Hematopoietic multipotent progenitor cell treated with erythropoietin and hydrocortisone succinate and interleukin-3 and kit ligand, for 15 days (in vitro differentiated cells): ENCODE data around the gene OGA.
"Not testable (repeated sequence)": the region's sequence is repeated elsewhere in the genome, so short reads cannot be mapped to it uniquely, and the experiment has no call there.

Source experiments
- DNase-seq: peaks from one replicate; pipeline ENCODE4 v3.0.0-alpha.2; 2015; ENCODE audit warnings: low spot score

The OGA gene

DNA sequence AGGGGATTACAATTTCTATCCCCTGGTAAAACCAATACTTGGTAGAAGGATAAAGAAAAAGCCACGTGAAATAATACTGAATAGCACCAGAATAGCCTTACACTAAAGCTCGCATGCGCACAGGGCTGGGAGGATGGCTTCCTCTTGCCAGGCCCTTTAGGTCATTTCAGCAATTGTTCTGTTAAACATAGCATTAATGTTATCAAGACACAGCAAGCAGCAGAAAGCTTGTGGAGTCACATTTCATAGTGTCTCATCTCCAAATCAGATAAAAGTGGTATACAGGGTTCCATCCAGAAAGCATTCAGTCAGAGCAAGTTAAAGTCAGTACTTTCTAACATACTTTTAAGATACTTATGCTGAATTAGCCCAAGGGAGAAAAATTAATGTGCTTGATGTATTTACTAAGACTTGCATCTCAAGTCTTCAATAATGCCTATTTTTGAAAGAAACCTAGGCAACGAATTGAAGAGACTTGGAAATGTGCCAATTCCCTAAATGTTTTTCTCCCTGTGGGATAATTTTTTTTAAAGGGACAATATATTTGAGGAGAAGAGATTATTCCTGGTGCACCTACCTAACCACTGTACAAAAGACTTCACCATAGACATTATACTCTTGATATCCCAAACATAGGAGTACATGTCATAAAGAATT is 20.7 kb downstream of the OGA start:
- no peak for DNase-seq

DNA sequence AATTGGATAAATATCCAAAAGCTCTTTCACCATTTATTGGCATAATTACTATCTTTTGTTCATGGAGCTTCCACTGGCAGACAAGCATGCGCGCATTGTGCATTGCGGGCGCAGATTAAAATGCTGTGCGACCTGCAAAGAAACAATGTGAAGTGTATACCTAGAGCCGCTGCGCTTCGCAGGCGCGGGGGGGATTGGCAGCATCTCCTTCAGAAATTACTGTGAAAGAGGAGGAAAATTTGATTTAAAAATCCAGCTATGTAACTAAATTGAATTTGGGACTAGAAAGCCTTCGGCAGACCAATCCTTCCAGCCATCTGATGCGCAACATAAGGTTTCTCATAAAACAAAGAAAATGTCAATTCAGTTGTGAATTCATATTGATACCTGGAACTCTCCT is 24.7 kb downstream of the OGA start:
- DNase-seq = no peak

DNA sequence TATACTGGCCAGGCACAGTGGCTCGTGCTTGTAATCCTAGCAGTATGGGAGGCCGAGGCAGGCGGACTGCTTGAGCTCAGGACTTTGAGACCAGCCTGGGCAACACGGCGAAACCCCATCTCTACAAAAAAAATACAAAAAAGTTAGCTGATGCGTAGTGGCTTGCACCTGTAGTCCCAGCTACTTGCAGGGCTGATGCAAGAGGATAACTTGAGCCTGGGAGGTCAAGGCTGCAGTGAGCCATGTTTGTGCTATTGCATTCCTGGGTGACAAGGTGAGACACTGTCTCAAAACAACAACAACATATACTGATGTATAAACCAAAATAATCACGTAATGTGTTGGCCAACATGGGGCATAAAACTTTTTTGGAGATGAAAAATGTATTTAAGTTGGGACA is 28.6 kb downstream of the OGA start:
- no peak for DNase-seq

DNA sequence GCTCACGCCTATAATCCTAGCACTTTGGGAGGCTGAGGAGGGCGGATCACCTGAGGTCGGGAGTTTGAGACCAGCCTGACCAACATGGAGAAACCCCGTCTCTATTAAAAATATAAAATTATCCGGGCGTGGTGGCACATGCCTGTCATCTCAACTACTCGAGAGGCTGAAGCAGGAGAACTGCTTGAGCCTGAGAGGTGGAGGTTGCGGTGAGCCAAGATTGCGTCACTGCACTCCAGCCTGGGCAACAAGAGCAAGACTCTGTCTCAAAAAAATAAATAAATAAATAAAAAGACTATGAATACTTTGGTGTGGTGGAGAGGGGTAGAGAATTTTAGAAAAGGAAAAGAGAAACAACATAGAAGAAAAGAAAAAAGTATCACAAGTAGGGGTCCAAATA is 29.0 kb downstream of the OGA start:
- DNase-seq = not testable (repeated sequence)

DNA sequence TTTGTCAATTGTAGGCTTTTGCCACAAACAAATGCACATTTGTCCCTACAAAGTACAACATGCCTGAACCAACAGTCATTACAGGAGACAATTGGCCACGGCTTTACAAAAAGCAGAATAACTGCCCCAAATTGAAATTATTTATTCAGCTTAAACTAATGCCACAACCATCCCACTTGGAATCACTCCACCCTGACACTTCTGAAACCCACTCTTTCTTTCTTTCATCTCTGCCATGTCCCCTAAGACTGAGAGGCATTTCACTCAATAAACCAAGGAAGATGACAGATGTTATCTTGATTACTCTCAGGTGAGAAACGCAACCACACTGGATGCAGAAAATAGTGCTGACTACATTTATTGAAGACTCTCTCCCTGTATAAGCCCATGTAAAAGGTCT is 32.4 kb downstream of the OGA start:
- no peak for DNase-seq

DNA sequence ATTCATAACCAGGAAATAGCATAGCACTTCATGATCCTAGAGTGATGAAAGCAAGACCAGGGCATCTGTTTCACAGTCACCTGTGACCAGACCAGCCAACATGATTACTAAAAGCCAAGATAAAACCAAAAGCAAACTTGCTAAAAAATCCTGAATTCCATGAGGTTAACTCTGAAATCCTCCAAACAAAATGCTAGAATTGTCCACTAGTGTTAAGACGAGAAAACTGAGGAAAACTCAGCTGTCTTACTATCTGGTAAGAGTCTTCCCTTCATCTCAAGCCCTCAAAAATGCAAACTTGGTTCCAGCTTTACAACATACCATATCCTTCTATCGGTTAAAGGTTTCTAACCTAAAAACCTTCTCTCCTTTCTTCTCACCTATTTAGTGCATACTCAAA is 33.7 kb downstream of the OGA start:
- no peak for DNase-seq

DNA sequence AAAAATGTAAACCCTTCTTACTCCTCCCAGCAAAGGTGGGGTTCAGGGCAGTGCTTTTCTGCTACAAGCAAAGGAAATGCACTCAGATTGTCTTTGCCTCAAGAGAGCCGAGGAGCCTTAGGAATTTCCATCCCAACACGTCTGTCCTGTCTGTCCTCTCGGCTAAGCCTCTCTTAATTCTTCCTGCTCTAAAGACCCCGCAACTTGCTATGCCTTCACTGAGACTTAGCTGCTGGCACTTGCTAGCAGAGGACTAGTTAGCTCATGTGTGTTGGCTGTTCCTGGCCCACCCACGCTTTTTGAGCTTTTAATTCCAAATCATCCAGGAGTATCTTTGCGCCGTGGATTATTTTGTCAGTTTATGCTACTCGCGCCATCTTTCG is 34.5 kb downstream of the OGA start:
- no peak for DNase-seq

DNA sequence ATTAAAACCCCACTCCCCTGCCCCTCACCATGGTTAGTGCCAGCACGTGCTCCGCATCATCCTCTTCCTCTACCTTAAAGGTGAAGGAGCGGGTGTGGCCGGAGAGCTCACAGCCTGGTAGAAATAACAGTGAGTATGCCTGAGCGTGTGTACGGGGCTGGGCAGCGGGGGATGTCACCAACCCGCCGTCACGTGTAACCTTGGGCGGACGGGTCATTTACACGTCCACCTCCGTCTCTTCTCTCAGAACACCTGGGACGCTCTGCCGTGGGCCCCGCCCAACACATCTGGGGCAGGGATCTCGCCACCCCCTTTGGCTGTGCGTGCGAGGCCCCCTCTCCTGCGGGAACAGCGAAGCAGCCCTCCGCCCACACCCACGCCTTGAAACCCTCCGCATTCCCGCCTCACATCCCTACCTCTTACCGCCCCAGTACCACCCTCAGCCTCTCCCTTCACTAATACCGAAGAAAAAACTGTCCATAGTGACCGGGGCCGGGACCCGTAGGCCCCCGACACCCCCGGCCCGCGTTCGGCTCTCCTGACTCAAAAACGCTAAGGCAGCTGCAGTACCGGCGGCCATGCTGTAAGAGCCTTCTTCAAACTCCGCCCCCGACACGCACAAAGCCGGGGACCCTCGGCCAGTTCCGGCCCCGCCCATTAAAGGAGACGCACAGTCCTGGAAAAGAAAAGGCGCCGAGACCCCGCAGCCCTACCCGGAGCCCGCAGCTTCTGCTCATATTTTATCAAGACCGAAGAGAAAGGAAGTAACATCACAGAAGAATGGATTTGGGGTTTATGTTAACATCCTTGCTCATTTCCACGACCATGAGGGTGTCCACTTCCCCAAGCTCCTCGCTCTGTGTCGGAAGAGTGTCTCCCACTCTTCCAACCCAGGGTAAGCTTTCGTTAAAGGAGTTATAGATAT is 35.2 kb downstream of the OGA start, which contains the start of gene NPM3:
Gene NPM3 (minus strand): TSS at position 636 of the 925 bp plus-strand sequence. CDS start 56 bp downstream, at position 580.
- DNase-seq = peak; percentile 55

DNA sequence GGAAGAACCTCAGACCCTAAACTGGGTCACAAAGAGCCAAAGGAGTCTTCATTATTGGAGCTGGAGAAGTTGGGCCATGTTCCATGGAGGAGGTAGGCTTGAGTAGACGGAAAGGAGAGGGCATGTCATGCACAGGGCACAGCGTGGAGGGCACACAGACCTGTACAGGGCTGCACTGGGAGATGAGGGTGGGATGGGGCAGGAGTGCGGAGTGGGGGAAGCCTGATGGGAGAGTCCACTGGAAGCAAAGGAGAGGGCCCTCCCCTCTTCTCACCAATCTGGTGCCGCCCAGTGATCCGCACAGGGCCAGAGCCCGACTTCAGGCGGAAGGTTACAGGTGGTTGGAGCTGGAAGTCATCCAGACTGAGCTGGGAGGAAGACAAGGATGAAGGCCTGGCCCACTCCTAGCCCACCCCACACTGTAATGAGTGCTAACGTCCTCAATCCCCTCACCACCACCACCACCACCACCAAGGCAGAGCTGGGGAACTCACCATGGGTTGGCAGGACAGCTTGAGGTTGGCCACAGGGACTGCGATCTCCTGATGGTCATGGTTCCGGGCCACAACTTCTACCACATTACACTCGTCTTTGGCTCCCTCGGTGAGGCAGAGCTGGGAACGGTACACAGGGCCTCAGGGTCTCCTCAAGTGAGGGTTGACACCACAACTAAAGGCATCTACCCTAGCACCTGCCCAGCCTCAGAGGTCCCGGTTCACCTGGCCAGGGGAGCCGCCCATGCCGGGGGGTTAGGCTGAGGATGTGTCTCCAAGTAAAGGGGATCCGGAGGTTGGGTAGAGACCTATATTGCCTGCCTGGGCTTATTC is 36.0 kb downstream of the OGA start:
- DNase-seq = no peak

DNA sequence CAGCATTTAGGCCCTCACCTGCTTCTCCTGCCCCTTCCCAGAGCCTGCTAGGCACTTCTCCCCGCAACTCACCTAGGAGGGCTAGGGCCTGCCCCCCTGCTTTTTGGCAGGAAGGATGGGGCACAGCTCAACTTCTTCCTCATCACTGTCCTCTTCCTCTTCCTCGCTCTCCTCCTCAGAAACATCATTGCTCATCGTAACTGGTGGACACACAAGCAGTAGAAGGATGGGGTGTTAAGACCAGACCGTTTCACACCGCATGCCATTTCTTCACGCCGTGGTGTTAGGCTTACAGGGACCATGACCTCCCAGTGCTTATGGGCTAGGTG is 36.6 kb downstream of the OGA start:
- DNase-seq = no peak

DNA sequence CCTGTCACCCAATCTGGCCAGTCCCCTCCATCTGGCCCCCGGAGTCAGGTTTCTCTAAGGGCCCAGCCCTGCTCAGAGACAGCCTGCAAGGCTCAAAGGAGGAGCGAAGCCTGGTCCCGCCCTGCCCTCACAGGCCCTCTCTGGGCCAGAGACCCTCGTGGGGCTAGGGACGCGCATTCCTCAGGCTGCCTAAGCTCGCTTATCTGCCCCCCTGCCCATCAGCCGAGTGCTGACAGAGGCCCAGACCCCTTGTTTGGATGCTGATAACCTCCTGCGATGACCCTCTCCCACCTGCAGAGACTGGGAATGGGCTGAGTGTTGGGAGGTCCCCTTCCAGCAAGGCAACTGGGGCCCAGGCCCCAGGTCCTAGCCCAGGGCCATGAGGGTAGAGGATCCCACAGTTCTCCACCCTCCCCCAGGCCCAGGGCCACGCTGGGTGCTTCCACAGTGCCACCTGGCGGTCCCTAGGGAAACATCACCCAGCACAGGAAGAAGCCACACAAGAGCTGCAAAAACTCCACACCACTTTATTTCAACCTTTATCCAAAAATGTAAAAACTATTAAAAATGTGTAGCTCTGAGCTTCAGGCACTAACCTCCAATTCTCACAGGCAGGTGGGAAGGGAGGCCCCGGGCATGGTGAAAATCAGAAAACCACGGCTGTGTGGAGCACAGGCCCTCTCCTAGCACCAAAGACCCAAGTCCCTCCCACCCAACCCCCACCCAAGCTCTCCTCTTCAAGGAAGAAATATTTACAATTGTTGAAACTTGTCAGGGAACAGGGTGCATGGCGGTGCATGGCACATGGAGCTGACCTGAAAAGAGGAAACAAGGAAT is 37.2 kb downstream of the OGA start:
- peak; percentile 75 for DNase-seq

DNA sequence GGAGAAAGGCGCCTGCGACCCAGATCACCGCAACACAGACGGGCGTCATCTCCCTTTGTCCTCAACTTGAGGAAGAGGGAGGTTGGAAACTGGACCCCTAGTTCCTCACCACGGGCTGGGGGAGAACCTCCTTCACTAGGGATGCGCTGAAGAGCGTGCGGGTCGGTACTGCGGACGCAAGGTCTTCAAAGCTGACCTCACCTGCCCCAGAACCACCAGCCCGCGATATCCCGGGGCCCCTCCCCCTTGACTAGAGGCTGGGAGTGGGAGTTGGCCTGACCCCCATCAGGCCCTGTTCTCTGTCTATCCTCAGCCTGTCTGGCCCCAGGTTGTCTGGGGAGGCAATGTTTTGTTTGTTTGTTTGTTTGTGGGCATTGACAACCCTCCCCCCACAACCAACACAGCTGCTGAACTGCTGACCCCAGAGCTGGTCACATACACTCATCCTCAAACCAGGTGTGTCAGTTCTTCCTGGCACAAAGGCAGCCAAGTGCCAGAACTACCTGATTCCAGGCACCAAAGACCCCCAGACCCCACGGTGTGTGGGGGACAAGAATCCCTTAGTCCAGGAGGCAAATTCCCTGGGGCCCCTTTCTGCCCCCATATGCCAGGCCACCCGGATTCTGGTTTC is 37.9 kb downstream of the OGA start:
- no peak for DNase-seq

DNA sequence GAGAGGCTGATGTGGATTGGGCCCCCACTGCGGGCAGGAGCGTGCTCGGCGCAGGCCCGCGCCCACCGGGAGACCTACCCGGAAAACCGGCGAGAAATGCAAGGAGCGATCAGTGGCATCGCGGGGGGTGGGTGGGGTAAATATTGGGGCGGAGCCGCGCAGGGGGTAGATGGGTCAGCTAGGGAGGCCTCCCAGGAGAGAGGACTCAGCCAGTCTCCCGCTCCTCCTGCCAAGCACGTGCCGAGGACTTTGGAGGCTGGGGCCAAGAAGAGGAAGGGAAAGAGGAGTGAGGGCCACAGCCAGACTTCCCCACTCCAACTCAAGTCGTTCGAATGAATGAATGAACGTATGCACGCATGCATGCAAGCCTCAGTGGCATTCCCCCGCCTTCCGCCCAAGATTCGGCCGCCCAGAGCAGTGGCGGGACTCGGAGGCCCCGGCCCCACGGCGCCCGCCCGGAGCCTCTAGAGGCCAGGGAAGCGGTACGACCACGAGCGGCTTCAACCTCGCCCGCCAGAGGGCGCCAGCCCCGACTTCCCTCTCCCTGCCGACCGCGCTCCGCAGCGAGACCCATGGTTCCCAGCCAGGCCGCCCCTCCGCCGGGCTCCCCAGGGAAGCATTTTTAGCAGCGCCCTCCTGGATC is 38.6 kb downstream of the OGA start:
- peak; percentile 73 for DNase-seq

DNA sequence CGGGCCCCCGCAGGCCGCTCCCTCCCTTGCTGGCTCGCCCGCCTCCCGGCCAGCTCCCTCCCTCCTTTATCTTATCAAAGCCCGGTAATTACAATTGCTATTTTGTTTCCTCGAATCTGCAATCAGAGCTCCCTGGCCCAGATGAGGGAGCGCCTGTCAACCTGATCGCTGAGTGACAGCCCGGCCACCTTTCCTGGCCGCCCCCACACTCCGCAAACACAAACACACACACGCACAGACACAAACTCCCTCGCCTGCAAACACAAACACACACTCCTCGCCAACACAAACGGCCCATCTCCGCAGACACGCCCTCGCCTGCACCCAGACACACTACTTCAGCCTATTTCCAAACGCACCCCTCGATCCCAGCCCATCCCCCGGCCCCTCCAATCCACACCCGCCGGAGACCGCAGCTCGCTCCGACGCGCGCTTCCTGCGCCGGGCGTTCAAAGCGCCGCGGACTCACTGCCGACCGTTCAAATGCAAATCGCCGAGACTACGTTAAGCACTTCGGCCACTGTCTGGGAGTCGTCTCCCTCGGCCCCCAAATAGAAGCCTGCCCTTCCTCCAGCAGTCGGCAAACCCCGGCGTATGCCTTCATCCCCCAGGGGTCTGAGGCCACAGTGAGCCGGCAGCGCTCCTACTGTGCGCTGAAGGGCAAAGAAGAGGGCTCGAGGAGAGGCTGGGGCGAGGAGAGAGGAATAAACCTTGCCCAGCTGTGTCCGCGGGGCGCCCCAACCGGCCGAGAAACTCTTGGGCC is 39.3 kb downstream of the OGA start:
- DNase-seq = no peak

DNA sequence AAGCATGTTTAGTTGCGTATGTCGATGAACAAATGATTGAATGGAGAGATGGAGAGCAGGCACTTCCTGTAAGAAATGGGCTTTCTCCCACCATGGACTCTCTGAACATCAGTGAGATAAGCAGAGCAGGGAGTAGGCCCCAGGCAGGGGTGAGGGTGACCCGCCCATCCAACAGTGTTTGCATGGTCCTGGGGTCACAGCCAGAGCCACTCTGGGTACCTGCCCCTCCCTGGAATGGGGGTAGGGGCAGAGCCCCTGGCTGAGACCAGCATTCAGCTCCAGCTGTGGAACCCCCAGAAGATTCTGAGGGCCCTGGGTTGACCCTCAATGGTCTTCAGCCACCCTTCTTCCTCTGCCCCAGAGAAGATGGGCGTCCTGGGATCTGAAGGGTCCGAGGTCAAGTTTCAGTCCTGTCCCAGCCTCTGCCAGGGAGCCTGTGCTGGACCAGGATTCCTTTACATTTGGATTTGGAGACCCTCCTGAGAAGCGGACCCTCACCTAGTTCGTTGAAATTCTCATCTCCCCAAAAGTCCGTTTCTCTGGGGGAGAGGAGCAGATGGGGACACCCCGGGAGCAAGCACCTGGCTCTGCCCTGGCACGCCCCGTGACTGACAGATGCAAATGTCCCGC is 40.0 kb downstream of the OGA start:
- no peak for DNase-seq

DNA sequence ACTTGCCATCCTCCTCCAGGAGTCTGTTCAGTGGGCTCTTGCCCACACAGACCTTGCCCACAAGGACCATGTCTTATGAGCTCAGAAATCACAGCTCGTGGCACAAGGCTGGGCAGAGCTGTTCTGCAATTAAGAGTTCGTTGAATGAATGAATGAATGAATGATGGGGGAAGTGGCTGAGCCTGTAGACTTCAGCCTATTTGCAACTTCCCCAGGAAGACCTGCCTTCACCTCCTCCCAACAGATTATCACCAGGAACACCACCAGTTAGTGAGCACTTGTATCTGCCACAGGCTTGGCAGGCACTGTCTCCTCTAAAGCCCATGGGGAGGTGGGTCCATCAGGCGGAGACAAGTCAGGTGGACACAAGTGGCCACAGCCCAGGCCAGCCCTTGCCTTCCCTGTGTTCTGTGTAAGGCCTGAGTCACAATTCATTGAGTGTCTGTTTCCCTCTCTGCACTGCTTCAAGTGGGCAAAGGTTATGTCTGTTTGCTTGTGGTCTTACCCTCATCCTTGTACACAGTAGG is 40.6 kb downstream of the OGA start:
- no peak for DNase-seq

DNA sequence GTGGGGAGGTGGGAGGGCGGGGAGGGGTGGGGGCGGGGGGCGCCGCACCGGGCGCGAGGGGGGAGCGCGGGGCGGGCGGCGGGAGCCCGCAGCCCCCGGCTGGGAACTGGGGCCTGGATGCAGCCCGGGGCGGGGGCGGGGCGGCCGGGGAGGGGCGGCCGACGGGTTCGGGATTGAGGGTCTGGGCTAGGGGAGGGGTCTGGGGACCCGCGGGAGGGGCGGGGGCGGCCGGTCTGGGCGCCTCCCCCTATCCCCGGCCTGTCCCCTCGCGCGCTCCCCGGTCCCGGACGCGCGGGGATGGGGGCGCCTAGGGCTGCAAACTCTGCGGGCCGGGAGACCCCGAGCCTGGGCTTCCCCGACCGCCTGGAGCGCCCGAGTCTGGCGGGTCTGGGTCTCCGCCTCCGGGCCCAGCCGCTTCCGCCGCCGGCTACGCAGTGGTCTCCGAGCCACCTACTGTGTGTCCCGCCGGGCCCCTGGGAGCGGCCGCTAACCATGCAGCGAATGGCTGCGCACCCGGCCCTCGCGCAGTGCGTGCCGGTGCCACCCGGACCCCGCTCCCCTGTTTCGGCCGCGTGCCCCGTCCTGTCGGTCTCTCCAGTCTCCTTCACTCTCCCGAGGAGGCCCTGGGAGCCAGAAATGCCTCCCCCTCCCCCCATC is 42.0 kb downstream of the OGA start:
- DNase-seq = no peak

DNA sequence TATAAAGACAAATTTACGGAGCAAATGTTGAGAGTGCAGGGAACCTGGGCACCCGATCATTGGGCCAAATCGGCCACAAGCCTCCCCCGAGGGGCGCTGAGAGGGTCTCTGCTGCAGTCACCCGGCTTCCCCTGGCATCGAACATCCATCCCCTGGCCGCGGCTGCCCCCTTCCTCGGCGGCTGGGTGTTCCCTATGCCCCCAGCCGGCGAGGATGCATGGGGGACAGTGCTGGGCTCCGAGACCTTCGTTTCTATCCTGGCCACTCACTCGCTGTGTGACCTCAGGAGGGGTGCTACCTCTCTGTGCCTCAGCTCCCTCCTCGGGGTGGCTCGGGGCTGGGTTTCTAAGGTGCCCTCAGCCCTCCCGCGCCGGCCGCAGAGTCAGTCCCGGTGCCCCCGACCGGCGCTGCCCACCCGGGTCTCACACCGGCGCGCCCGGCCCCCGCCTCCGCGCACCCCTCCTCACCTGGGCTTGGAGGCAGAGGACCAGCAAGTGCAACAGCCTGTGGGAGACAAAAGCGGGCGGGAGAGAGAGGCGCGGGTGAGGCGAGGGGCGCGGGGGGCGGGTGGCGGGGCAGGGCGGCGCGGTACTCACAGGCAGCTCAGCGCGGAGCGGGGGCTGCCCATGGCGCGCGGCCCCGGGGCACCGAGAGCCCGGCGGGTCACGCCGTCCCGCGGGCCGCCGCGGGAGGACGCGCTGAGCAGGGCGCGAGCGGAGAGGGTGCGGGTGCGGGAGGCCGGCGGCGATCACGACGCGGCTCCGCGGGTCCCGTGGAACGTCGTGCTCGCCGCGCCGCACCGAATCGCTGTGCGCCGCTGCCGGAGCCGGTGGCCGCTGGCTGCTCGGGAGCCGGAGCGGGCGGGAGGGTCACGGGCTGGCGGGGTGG is 42.7 kb downstream of the OGA start, which contains the start of gene FGF8:
Gene FGF8 (minus strand): TSS at position 842 of the 888 bp plus-strand sequence. CDS start 214 bp downstream, at position 628.
- DNase-seq = no peak
